Activated naive CD4-positive, alpha-beta T cell treated with anti-CD3 and anti-CD28 coated beads, Interleukin-2, amount 50 U/mL, for 16 hours (primary cell): ENCODE data around the gene MINPP1.

ENCODE experiments used
- DNase-seq: peaks from one replicate; pipeline ENCODE4 v3.0.0-alpha.2; 2020

MINPP1 gene

DNA sequence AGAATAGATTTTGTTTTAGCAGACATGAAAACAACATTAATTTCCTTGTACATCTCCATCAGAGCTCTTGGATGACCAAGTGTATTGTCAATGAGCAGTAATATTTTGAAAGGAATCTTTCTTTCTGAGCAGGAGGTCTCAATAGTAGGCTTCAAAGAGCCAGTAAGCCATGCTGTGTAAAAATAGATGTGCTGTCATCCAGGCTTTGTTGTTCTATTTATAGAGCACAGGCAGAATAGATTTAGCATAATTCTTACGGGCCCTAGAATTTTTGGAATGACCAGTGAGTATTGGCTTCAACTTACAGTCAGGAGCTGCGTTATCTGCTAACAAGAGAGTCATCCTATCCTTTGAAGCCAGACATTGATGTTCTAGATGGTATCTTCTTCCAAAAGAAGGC lies 19.0 kb downstream of the MINPP1 start:
- DNase-seq, result no peak

DNA sequence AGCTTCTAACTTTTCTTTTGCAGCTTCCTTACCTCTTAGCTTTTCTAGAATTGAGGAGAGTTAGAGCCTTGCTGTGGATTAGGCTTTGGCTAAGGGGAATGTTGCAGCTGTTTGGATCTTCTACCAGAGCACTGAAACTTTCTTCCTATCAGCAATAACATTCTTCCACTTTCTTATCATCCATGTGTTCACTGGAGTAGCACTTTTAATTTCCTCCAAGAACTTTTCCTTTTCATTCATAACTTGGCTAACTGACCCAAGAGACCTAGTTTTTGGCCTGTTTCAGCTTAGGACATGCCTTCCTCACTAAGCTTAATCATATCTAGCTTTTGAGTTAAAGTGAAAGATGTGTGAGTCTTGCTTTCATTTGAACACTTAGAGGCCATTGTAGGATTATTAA lies 19.6 kb downstream of the MINPP1 start:
- no peak for DNase-seq

DNA sequence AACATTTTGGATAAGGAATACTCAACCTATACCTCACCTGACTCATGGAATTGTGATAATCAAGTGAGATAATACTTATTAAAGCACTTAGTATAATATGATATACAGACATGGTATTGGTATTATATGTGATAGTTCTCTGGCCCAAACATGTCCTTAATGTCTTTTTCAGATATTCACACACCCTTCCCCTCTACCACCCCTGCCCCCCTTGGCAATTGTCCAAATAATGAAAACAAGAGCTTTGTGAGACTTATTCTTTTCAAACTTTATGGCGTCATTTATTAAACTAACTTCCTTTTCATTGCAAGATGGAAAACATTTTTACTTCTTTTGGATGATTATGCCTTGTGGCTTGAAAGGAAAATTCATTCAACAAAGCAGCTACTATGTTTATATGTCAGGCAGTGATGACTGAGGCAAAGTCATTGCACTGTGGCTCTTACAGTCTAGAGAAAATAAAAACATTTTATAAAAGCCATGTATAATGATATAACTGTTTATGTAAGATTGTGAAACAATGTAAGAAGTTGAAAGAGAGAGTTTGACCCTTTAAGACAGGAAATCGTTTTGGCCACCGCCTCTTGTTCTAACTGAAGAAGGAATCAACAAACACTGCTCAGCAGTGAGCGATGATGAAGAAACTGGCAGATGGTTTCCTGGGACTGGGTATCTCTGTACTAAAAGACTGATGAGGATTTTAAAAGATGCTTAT lies 27.4 kb downstream of the MINPP1 start:
- no peak for DNase-seq

DNA sequence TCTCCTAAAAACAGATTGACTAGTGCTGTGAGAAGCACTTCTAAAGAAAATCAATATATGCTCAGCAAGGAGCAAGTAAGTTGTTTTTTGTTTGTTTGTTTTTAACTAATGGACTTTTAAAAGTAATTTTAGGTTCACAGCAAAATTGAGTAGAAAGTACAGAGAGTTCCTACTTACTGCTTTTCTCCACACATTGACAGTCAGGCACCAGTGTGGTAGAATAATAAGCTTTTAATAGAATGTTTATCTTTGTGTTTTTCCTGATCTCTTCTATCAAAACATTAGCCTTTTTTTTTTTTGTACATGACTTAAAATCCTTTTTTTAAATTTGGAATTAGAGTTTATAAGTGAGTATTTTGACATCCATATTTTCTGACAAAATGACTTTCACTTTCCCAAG lies 28.0 kb downstream of the MINPP1 start:
- DNase-seq, result no peak

DNA sequence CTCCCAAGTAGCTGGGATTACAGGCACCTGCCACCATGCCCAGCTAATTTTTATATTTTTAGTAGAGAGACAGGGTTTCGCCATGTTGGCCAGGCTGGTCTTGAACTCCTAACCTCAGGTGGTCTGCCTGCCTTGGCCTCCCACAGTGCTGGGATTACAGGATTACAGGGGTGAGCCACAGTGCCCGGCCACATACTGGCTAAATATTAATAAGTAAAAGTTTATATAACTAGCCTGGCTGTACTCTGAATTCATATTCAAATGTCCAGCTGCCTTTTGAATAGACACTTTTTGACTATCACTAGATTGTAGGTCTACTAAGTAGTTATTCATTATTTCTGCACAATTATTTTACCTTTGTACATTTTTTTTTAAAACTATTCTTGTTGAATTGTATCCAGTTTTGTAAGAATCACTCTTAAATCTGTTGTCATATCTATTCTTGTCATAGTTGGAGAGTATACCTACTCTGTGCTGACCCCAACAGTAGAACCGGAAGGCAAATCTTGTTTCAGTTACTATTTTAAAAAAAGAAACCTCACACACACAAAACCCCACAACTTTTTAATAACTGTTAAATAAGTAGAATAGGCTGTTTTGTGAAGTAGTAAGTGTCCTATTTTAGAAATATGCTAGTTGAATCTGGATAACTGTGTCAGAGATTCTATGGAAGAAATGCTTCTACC lies 29.6 kb downstream of the MINPP1 start:
- no peak for DNase-seq

DNA sequence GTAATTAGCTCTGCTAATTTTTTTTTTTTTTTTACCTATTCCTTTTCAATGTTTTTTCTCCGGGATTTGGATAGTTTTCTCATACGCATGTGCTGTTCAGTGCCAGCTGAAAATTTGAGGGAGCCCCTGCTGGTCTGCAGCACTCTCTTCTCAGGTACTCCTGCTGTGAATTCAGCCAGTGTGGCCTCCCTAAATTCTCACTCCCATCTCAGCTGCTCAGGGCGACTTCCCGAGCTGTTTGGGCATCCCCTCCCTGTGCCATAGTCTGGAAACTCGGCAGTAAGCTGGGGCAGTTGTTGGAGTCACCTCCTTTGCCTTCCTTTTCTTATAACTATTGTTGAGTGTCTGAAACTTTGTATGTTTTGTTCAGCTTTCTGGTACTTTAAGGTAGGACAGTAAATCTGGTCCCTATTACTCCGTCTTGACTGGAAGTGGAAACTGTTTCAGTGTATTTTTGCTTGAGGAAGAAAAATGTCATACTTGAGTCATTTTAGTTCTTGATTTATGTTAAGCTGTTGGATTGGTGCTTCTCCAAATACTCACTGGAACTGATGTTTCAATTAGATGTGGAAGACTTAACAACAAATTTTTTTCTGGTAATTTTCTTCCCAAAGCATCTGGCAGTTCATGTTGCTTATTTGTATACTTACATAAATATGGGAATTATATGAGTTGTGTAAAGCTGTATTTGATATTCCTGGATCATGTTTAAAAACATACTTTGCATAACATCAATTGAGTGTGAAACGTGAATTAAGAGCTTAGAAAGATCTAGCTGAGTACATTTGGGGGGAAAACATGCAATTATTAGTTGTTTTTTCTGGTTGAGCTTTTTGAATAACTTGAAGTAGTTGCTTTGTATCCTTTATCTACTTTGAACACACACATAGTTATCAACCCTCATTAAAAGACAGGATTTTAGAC lies 33.7 kb downstream of the MINPP1 start:
- no peak for DNase-seq

DNA sequence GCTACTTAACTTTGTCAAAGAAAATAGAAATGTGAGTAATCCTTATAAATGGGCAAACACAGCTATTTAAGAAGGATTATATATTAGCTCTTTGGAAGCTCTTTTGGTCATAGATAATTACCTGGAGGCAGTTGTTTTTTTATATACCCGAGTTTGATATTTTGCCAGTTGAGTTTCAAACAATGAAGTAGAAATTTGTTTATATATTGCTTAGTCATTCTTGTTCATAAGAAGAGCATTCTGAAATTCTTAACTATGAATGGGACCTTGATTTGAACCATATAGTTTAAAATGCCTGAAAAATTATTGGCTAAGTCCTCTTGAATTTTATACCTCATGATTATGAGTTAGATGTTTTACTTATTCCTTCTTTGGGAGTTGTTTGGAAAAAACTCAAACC lies 36.4 kb downstream of the MINPP1 start:
- no peak for DNase-seq

DNA sequence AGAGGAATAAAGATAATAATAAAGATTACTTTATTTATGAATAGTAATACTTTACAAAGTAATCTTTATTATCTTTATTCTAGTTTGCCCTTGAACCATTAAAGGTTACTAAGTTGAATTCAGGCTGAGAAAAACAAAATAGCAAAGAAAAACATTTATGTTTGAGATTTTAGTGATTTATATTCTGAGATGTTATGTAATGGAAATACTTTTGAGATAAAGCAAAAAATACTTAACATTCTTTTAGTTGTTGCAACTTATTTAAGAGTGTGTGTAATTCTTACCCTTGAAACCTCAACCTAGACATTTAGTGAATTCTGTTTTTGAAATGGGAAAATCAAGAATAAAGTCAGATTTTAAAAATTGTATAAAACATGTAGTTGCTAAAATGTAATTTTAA lies 40.0 kb downstream of the MINPP1 start:
- no peak for DNase-seq

DNA sequence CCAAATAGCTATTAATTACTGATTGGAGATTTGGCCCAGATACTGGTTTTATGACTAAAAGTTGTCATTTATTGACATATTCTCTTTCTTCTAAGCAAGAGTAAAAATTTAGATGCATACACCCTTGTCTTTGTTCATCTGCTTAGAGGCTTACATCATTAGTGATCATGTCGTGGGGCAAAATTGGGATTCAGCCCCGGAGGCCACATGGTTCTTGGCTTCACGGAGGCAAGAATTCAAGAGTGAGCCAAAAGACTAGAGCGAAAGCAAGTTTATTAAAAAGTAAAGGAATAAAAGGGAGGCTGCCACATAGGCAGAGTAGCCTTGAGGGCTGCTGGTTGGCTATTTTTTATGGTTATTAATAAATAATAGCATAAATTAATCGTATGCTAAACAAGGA lies 41.1 kb downstream of the MINPP1 start:
- no peak for DNase-seq

DNA sequence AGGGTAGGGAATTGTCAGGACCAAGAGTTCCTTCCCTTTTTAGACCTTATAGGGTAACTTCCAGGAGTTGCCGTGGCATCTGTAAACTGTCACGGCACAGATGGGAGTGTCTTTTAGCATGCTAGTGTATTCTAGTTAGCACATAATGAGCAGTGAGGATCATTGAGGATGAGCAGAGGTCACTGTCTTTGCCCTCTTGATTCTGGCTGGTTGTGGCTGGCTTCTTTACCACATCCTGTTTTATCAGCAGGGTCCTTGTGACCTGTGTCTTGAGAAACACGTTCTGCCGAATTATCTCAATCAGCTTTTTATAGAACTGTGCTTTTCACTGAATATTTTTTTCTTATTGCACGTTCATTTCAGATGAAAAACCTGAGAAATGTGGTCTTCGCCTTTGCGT lies 41.5 kb downstream of the MINPP1 start:
- DNase-seq, result no peak

DNA sequence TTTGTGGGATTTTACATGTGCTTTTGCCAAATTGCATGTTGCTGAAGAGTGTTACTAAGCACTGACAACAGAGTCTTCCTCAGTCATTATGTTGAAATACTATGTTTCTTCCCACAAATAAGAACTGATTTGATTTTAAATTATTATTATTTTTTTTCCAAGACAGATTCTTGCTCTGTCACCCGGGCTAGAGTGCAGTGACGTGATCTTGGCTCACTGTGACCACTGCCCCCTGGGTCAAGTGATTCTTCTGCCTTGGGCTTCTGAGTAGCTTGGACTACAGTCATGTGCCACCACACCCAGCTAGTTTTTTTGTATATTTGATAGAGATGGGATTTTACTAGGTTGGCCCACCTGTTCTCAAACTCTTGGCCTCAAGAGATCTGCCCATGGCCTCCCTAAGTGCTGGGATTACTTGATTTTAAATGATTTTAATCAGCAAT lies 42.3 kb downstream of the MINPP1 start:
- no peak for DNase-seq

DNA sequence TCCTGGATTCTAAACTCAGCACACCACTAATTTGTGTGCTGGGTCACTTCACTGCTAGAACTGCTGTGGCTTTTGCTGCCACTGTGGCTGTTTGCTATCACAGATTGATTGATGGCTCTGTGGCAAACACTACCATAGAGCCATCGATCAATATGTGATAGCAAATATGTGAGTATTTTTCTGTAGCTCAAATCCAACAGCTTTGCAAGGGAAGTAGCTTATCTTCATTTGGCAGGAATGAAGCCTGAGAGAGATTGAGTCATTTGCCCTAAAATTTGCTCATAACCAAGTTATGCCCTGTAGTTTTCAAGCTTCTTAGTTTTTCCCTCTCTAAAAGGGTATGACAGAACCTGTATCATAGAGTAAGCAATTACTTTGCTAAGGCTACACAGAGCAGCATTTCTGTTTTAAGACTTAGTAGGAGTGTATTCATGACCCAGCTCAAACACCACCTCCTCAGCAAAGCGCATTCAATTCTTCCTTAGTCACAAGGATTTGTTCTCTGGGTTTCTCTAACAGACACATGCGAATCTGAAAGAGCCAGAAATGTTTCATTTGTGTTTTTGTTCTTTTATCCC lies 43.1 kb downstream of the MINPP1 start:
- DNase-seq, result no peak

DNA sequence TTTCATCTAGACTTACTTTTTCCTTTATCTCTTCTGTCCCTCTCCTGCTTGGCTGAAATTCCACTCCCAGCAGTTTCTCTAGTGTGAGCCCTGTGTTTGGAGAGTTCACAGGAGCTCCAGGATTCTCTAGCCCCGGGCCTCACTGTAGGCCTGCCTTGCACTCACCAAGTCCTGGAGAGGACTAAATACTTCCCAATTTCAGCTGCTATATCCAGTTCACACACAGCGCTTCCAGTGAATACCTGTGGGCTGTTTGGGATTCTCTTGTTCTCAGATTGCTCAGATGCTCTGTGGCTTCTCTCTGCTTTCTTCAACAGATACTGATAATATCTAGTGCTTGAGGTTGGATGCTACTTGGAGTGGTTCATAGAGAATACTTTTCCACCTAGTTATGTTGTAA lies 46.0 kb downstream of the MINPP1 start:
- no peak for DNase-seq

DNA sequence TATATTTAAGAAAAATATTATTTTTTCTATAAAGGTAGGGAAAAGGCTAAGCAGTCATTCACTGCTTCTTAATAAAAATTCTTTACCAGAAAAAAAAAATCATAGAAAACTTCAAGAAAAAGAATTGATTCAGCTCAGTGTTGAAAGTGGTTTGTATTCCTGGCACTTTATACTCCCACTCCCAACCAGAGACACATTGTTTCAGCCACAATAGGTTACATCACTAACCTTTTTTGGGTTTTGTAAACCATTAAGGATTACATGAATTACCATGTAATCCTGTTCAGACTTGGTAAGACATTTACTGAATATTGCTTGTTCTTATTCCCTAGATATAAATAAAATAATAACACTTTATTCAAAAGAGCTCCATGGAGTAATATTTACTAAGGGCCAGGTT lies 46.6 kb downstream of the MINPP1 start:
- DNase-seq, result no peak

DNA sequence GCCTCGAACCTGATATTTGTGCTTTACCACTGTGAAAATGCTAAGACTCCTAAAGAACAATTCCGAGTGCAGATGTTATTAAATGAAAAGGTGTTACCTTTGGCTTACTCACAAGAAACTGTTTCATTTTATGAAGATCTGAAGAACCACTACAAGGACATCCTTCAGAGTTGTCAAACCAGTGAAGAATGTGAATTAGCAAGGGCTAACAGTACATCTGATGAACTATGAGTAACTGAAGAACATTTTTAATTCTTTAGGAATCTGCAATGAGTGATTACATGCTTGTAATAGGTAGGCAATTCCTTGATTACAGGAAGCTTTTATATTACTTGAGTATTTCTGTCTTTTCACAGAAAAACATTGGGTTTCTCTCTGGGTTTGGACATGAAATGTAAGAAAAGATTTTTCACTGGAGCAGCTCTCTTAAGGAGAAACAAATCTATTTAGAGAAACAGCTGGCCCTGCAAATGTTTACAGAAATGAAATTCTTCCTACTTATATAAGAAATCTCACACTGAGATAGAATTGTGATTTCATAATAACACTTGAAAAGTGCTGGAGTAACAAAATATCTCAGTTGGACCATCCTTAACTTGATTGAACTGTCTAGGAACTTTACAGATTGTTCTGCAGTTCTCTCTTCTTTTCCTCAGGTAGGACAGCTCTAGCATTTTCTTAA lies 47.7 kb downstream of the MINPP1 start:
- DNase-seq, result no peak

DNA sequence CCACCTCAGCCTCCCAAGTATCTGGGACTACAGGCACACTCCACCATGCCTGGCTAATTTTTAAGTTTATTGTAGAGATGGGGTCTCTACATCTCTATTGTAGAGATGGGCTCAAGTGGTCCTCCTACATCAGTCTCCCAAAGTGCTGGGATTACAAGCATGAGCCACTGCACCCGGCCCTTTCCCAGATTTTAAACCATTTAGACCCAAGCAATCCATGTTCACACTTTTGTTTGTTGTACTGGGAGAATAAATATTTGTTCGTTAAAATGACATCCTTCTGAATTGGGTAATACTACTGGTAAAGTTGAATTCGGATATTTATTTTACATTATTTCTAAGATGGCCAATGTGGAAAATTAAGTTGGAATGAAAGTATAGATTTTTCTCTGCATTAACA lies 52.7 kb downstream of the MINPP1 start:
- DNase-seq, result no peak

DNA sequence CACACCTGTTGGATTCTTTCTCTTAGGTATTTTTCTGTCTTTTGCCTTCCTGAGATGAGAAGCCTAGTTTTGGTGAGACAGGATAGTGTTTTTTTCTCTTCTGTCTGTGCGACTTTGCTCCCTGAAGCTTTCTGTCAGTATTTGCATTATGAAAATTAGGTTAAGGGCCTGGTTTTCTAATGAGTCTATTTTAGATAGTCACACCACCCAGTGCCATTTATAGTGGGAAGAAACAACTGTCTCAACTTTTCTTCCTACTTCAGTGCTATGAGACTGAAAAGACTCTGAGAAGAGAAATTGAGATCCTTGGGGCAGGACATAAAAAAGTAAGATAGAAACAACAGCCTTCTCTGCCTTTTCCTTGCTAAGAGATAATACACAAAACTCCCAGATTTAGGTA lies 53.6 kb downstream of the MINPP1 start:
- no peak for DNase-seq

DNA sequence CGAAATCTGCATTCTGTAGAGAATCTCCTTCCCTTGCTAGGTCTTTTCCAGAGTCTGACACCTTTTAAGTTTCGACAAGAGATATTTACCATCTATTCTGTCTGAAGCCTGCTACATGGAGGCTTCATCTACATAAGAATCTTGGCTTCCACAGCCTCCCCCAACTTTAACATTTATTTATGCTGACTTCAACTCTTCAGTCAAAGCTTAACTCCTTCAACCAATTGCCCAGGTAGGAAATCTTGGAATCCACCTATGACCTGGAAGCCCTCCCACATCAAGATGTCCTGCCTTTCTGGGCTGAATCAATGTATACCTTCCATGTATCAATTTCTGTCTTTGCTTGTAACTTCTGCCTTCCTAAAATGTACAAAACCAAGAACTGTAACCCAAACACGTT lies 54.7 kb downstream of the MINPP1 start:
- no peak for DNase-seq

DNA sequence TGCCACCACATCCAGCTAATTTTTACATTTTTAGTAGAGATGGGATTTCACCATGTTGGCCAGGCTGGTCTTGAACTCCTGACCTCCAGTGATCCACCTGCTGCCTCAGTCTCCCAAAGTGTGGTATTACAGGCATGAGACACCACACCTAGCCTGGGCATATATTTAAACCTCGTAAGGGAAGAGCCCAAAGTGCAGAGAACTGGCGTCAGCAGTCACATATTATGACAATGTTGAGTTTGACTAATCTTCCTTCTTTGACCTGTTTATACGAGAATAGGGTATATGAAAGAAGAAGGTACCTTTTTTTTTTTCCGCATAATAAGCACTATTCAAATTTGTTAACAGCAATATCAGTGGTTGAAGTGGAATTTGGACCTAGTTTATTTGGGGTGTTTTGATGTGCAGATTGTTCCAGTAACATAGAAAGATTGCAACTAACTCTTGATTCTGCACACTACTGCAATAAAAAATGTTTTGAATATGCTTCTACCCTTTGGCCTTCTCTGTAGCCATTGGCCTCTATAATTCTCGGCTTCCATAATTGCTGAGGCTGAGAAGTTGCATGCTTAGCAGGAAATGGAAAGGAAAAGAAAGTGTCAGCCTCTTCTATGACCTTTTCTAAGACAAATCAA lies 55.9 kb downstream of the MINPP1 start:
- DNase-seq, result no peak

DNA sequence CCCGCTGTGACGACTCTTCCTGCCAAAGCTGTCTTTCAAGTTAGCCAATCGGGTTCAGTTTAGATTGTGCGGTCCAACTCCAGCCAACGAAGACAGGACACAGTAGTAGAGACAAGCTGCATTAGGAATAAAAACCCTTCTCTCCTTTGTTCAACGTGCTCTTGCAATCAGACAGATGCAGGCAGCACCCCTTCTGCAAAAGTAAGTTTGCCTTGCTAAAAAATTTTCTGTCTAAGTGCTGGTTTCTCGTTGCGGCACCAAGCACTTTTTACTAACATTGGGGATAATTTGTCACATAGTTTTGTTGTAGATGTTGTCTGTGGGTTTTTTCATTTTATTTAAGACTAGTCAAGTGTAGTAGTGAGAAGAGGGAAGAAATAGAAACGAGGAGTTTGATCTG lies 58.1 kb downstream of the MINPP1 start:
- DNase-seq, result no peak

DNA sequence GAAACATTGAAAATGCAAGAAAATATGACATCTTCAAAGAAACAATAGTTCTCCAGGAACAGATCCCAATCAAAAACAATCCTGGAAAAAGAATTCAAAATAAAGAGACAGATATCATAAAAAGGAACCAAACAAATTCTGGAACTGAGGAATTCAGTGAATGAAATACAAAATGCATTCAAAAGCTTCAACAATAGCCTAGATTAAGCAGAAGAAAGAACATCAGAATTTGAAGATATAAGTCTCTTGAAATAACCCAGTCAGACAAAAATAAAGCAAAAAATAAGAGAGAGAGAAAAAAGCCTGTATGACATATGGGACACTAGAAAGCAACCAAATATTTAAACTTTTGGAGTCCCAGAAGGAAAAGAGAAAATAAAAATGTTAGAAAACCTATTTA lies 60.3 kb downstream of the MINPP1 start:
- no peak for DNase-seq

DNA sequence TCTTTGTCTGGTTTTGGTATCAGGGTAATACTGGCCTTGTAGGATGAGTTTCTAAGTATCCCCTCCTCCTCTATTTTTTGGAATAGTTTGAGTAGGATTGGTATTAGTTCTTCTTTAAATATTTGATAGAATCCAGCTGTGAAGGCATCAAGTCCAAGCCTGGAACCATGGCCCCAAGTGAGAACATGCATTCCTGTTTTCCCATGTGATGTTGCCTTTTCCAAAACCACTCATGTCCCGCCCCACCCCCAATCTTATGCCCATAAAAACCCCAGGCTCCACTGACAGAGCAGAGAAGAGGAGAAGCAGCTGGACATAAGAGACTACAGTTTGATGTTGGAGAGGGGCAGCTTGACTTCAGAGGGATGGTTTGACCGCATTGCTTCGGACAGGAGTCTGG lies 71.2 kb downstream of the MINPP1 start:
- DNase-seq, result no peak
